WTC11 (cell line): ENCODE results near the gene MAP3K1. TPM values are rescaled to one million over a fixed set of nuclear protein-coding genes. Genes with fewer than 3 reads are reported as not detected.

Source experiments
- ATAC-seq: fragments of 200-7000 bp; cut with Tn5 transposase; 2 replicates; pipeline ENCODE4 v1.10.0; 2021; ENCODE audit warnings: mild to moderate bottlenecking, moderate library complexity
- CTCF ChIA-PET: fragments of 300-600 bp; sonication (Branson Sonifier 250); formaldehyde crosslinking; loops from one replicate; lab custom pipeline; 2021; ENCODE audit warnings: antibody characterized with exemption; lab: Charles Lee
- POLR2A ChIA-PET: fragments of 350-600 bp; sonication (Branson Sonifier 250); formaldehyde crosslinking; loops from one replicate; lab custom pipeline; 2021; ENCODE audit warnings: antibody characterized with exemption; lab: Charles Lee
- DNase-seq: peaks from one replicate; pipeline ENCODE4 v3.0.0; 2021; ENCODE audit warnings: low spot score
- H3K27ac Mint-ChIP-seq: 2 replicates; pipeline ENCODE4 v1.8.0; 2021; ENCODE audit warnings: mixed read lengths
- H3K27me3 Mint-ChIP-seq: 2 replicates; pipeline ENCODE4 v1.8.0; 2021; ENCODE audit warnings: low read depth, mild to moderate bottlenecking, moderate library complexity, mixed read lengths
- H3K36me3 Mint-ChIP-seq: 2 replicates; pipeline ENCODE4 v1.8.0; 2021; ENCODE audit warnings: mixed read lengths
- H3K4me1 Mint-ChIP-seq: 2 replicates; pipeline ENCODE4 v1.8.0; 2022; ENCODE audit warnings: mixed read lengths
- H3K4me3 Mint-ChIP-seq: 2 replicates; pipeline ENCODE4 v1.8.0; 2021; ENCODE audit warnings: mild to moderate bottlenecking, moderate library complexity, mixed read lengths
- H3K9me3 Mint-ChIP-seq: 2 replicates; pipeline ENCODE4 v1.8.0; 2021; ENCODE audit warnings: mixed read lengths
- ATF1 ChIP-seq: sonication (generic); formaldehyde crosslinking; IDR thresholded peaks from 2 replicates; pipeline ENCODE4 v1.8.1; 2023; ENCODE audit warnings: mild to moderate bottlenecking, moderate library complexity, missing genetic modification reagents
- CREB1 ChIP-seq: sonication (generic); formaldehyde crosslinking; IDR thresholded peaks from 2 replicates; pipeline ENCODE4 v1.8.0; 2023; ENCODE audit warnings: mild to moderate bottlenecking, missing genetic modification reagents
- ELF4 ChIP-seq: sonication (generic); formaldehyde crosslinking; IDR thresholded peaks from 2 replicates; pipeline ENCODE4 v1.8.1; 2022; ENCODE audit warnings: low read depth, mild to moderate bottlenecking, moderate library complexity, missing genetic modification reagents
- PRRX2 ChIP-seq: fragments of 250-450 bp; sonication (Bioruptor Pico); IDR thresholded peaks from 2 replicates; pipeline ENCODE4 v1.8.0; 2021; ENCODE audit warnings: mild to moderate bottlenecking
- RORB ChIP-seq: fragments of 250-450 bp; sonication (Bioruptor Pico); IDR thresholded peaks from 2 replicates; pipeline ENCODE4 v1.9.0; 2021; ENCODE audit warnings: mild to moderate bottlenecking
- TCF7 ChIP-seq: sonication (generic); formaldehyde crosslinking; IDR thresholded peaks from 2 replicates; pipeline ENCODE4 v1.8.0; 2022; ENCODE audit warnings: mild to moderate bottlenecking, low read depth, missing genetic modification reagents, moderate library complexity
- TEAD4 ChIP-seq: sonication (generic); formaldehyde crosslinking; IDR thresholded peaks from 2 replicates; pipeline ENCODE4 v1.8.0; 2022; ENCODE audit warnings: mild to moderate bottlenecking, missing genetic modification reagents
- TP53 ChIP-seq: sonication (generic); formaldehyde crosslinking; IDR thresholded peaks from 2 replicates; pipeline ENCODE4 v1.8.1; 2023; ENCODE audit warnings: mild to moderate bottlenecking, missing genetic modification reagents
- ZNF121 ChIP-seq: sonication (generic); formaldehyde crosslinking; IDR thresholded peaks from 2 replicates; pipeline ENCODE4 v1.8.0; 2023; ENCODE audit warnings: missing genetic modification reagents
- total RNA-seq: library from RNA; stranded (reverse); gene quantifications from 3 replicates; pipeline ENCODE4 v1.2.3, GENCODE V29; 2021
- TF ChIP-seq, protein P1 (sequence below): fragments of 200-600 bp; IDR thresholded peaks from 2 replicates; pipeline ENCODE4 v1.8.0; 2022; ENCODE audit warnings: antibody characterized with exemption
- TF ChIP-seq, protein P2 (sequence below): sonication (generic); formaldehyde crosslinking; IDR thresholded peaks from 2 replicates; pipeline ENCODE4 v1.8.1; 2022; ENCODE audit warnings: missing genetic modification reagents, borderline replicate concordance
- TF ChIP-seq, protein P3 (sequence below): fragments of 250-450 bp; sonication (Bioruptor Pico); IDR thresholded peaks from 2 replicates; pipeline ENCODE4 v1.8.0; 2021; ENCODE audit warnings: mild to moderate bottlenecking
- TF ChIP-seq, protein P4 (sequence below): sonication (generic); formaldehyde crosslinking; IDR thresholded peaks from 2 replicates; pipeline ENCODE4 v1.8.1; 2023; ENCODE audit warnings: mild to moderate bottlenecking, missing genetic modification reagents
- TF ChIP-seq, protein P5 (sequence below): sonication (generic); formaldehyde crosslinking; conservative IDR thresholded peaks from 2 replicates; pipeline ENCODE4 v1.8.1; 2022; ENCODE audit warnings: mild to moderate bottlenecking, missing genetic modification reagents

Gene MAP3K1
- total RNA-seq, 1 experiment from 2014 or later = 16.3 TPM

DNA sequence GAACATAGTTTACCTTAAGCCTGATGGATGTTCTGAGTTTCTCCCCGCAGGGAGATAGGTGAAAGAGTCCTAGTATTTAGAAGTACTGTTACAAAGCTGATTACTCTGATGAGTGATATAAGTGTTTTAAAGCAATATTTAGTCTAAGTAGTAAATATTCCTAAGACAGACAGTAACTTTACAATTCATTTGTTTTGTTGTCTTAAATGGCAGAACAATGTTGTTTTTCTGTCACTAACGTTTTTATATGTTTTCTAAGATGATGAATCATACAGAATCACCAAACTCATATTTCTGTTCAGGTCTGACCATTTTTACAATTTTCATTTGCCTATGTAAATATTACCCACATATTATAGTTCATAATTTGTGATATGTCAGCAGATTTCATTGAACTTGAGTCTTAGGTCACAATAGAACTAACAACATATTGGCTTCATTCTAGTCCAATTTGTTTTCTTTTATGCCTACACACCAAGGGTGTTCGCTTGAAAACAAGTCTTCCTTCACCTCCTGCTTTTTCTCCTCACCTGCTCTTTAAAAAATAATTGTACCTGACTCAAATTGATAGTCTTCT lies 30.6 kb downstream of the MAP3K1 start:
- no peaks in the 10 kb centered on the region; the same call in 1 of the 2 replicates for H3K36me3 Mint-ChIP-seq
- DNase-seq (no peak), ATAC-seq (no peak)
- TF ChIP-seq, protein P1, sequence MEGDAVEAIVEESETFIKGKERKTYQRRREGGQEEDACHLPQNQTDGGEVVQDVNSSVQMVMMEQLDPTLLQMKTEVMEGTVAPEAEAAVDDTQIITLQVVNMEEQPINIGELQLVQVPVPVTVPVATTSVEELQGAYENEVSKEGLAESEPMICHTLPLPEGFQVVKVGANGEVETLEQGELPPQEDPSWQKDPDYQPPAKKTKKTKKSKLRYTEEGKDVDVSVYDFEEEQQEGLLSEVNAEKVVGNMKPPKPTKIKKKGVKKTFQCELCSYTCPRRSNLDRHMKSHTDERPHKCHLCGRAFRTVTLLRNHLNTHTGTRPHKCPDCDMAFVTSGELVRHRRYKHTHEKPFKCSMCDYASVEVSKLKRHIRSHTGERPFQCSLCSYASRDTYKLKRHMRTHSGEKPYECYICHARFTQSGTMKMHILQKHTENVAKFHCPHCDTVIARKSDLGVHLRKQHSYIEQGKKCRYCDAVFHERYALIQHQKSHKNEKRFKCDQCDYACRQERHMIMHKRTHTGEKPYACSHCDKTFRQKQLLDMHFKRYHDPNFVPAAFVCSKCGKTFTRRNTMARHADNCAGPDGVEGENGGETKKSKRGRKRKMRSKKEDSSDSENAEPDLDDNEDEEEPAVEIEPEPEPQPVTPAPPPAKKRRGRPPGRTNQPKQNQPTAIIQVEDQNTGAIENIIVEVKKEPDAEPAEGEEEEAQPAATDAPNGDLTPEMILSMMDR = no peak
- no peak for TF ChIP-seq ZNF121 (CRISPR knock-in tag)
- TF ChIP-seq, protein P2, sequence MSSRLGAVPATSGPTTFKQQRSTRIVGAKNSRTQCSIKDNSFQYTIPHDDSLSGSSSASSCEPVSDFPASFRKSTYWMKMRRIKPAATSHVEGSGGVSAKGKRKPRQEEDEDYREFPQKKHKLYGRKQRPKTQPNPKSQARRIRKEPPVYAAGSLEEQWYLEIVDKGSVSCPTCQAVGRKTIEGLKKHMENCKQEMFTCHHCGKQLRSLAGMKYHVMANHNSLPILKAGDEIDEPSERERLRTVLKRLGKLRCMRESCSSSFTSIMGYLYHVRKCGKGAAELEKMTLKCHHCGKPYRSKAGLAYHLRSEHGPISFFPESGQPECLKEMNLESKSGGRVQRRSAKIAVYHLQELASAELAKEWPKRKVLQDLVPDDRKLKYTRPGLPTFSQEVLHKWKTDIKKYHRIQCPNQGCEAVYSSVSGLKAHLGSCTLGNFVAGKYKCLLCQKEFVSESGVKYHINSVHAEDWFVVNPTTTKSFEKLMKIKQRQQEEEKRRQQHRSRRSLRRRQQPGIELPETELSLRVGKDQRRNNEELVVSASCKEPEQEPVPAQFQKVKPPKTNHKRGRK = no peak
- no peak for TF ChIP-seq PRRX2 (CRISPR knock-in tag)
- no peak for TF ChIP-seq ELF4 (CRISPR knock-in tag)
- TF ChIP-seq, protein P3, sequence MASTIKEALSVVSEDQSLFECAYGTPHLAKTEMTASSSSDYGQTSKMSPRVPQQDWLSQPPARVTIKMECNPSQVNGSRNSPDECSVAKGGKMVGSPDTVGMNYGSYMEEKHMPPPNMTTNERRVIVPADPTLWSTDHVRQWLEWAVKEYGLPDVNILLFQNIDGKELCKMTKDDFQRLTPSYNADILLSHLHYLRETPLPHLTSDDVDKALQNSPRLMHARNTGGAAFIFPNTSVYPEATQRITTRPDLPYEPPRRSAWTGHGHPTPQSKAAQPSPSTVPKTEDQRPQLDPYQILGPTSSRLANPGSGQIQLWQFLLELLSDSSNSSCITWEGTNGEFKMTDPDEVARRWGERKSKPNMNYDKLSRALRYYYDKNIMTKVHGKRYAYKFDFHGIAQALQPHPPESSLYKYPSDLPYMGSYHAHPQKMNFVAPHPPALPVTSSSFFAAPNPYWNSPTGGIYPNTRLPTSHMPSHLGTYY (CRISPR knock-in tag) = no peak
- TF ChIP-seq TEAD4 (CRISPR knock-in tag) = no peak
- no peak for TF ChIP-seq RORB (CRISPR knock-in tag)
- no peak for TF ChIP-seq TP53 (CRISPR knock-in tag)
- H3K4me1 Mint-ChIP-seq = peaks cover 54% of the 10 kb centered on the region
- no peak overlapping the region for H3K27ac Mint-ChIP-seq
- ChIA-PET POLR2A (no interaction called here), CTCF (no interaction called here)
- no peaks in the 10 kb centered on the region for H3K27me3 Mint-ChIP-seq
- H3K4me3 Mint-ChIP-seq = no peak overlapping the region
- no peaks in the 10 kb centered on the region for H3K9me3 Mint-ChIP-seq

DNA sequence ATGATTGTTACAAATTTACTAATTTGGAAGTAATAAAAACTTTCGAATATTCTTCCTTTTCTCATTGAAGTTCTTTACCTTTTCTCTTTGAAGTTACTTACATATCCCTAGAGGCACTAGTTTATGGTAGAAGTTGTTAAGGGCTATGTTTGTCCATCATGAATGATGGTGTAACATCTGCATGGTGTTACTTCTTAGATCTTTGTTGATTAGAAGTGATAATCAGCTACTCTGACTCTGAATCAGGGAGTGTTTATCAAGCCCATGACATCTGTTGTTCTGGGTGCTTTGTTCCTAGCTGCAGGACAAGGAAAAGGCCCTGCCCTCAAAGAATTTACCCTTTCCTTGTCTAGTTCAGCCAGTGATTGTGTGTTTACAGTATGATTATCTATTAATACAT lies 32.9 kb downstream of the MAP3K1 start:
- no peaks in the 10 kb centered on the region for H3K27me3 Mint-ChIP-seq
- DNase-seq (no peak), ATAC-seq (no peak)
- H3K27ac Mint-ChIP-seq = no peak overlapping the region
- ChIA-PET POLR2A (no interaction called here), CTCF (interaction anchor here (1.0 kb wide), 1 partner anchor 10 kb away, joined by 5 read pairs; no protein-coding TSS in a partner anchor)
- H3K4me3 Mint-ChIP-seq = no peak overlapping the region
- H3K4me1 Mint-ChIP-seq = peaks cover 57% of the 10 kb centered on the region
- H3K36me3 Mint-ChIP-seq = no peaks in the 10 kb centered on the region; the same call in 1 of the 2 replicates
- TF ChIP-seq CREB1 (CRISPR knock-in tag) (no peak), TCF7 (CRISPR knock-in tag) (no peak), ATF1 (CRISPR knock-in tag) (no peak)
- TF ChIP-seq, protein P4, sequence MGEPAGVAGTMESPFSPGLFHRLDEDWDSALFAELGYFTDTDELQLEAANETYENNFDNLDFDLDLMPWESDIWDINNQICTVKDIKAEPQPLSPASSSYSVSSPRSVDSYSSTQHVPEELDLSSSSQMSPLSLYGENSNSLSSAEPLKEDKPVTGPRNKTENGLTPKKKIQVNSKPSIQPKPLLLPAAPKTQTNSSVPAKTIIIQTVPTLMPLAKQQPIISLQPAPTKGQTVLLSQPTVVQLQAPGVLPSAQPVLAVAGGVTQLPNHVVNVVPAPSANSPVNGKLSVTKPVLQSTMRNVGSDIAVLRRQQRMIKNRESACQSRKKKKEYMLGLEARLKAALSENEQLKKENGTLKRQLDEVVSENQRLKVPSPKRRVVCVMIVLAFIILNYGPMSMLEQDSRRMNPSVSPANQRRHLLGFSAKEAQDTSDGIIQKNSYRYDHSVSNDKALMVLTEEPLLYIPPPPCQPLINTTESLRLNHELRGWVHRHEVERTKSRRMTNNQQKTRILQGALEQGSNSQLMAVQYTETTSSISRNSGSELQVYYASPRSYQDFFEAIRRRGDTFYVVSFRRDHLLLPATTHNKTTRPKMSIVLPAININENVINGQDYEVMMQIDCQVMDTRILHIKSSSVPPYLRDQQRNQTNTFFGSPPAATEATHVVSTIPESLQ = no peak
- TF ChIP-seq, protein P5, sequence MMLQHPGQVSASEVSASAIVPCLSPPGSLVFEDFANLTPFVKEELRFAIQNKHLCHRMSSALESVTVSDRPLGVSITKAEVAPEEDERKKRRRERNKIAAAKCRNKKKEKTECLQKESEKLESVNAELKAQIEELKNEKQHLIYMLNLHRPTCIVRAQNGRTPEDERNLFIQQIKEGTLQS (CRISPR knock-in tag) = no peak
- TF ChIP-seq, protein P3 (CRISPR knock-in tag) = no peak
- TF ChIP-seq, protein P1 = no peak
- H3K9me3 Mint-ChIP-seq = no peaks in the 10 kb centered on the region
